Mesendoderm (in vitro differentiated cells): ENCODE measurements around the gene NBPF3.
A peak's percentile ranks its signal among the peaks of the same experiment; 100 is the strongest.
"Not testable (repeated sequence)": the region's sequence is repeated elsewhere in the genome, so short reads cannot be mapped to it uniquely, and the experiment has no call there.

ENCODE experiments used
- DNase-seq: peaks from one replicate; pipeline ENCODE4 v3.0.0; 2013
- H2AK5ac ChIP-seq: 2 replicates; pipeline ENCODE4 v1.6.1; 2013; ENCODE audit warnings: low read length, inconsistent platforms
- H2BK120ac ChIP-seq: 2 replicates; pipeline ENCODE4 v1.6.1; 2013; ENCODE audit warnings: low read depth, mild to moderate bottlenecking, low read length, moderate library complexity, mixed read lengths
- H2BK15ac ChIP-seq: replicated peaks from 2 replicates; pipeline ENCODE4 v1.6.1; 2013; ENCODE audit warnings: low read depth, mild to moderate bottlenecking, moderate library complexity
- H2BK5ac ChIP-seq: 2 replicates; pipeline ENCODE4 v1.6.1; 2013; ENCODE audit warnings: low read length, inconsistent platforms
- H3K18ac ChIP-seq: 2 replicates; pipeline ENCODE4 v1.6.1; 2013; ENCODE audit warnings: mild to moderate bottlenecking, low read length, mixed read lengths
- H3K23ac ChIP-seq: one replicate; pipeline ENCODE4 v1.6.1; 2013; ENCODE audit warnings: low read length
- H3K27ac ChIP-seq: 2 replicates; pipeline ENCODE4 v1.5.1; 2013; ENCODE audit warnings: low read depth, mild to moderate bottlenecking, inconsistent platforms, low read length, moderate library complexity
- H3K27me3 ChIP-seq: 2 replicates; pipeline ENCODE4 v1.6.1; 2013; ENCODE audit warnings: low read length, control low read depth, mild to moderate bottlenecking, inconsistent platforms; ENCODE audit not compliant: insufficient read depth, poor library complexity
- H3K36me3 ChIP-seq: 2 replicates; pipeline ENCODE4 v1.6.1; 2013; ENCODE audit warnings: low read length, inconsistent platforms; ENCODE audit not compliant: control insufficient read depth, insufficient read depth
- H3K4ac ChIP-seq: one replicate; pipeline ENCODE4 v1.6.1; 2013; ENCODE audit warnings: low read depth, mild to moderate bottlenecking, low read length, moderate library complexity
- H3K4me1 ChIP-seq: 2 replicates; pipeline ENCODE4 v1.6.1; 2013; ENCODE audit warnings: low read depth, low read length, inconsistent platforms; ENCODE audit not compliant: control insufficient read depth
- H3K4me2 ChIP-seq: 2 replicates; pipeline ENCODE4 v1.6.1; 2013; ENCODE audit warnings: low read length
- H3K4me3 ChIP-seq: 2 replicates; pipeline ENCODE4 v1.5.1; 2013; ENCODE audit warnings: mild to moderate bottlenecking, low read length
- H3K56ac ChIP-seq: one replicate; pipeline ENCODE4 v1.6.1; 2013; ENCODE audit warnings: low read length
- H3K79me1 ChIP-seq: 2 replicates; pipeline ENCODE4 v1.6.1; 2013; ENCODE audit warnings: low read length, inconsistent platforms
- H3K79me2 ChIP-seq: 2 replicates; pipeline ENCODE4 v1.6.1; 2013; ENCODE audit warnings: mild to moderate bottlenecking, low read length; ENCODE audit not compliant: control insufficient read depth, insufficient read depth
- H3K9ac ChIP-seq: 2 replicates; pipeline ENCODE4 v1.6.1; 2013; ENCODE audit warnings: low read length, inconsistent platforms
- H4K5ac ChIP-seq: one replicate; pipeline ENCODE4 v1.6.1; 2013; ENCODE audit warnings: low read length
- H4K8ac ChIP-seq: one replicate; pipeline ENCODE4 v1.6.1; 2013; ENCODE audit warnings: low read depth, mild to moderate bottlenecking, control low read depth, low read length, moderate library complexity
- WGBS: extraction: QIAGEN DNeasy Blood & Tissue Kit; methylation state at CpG from one replicate; pipeline ENCODE4 v1.1.7; 2013; ENCODE audit warnings: low lambda C conversion rate, missing lambda C conversion rate; ENCODE audit not compliant: insufficient coverage; ENCODE audit errors: extremely low coverage; 5-methylcytosine and 5-hydroxymethylcytosine counted together

The NBPF3 gene

GRCh38 chr1:21519486-21520070 lies 79.6 kb downstream of the NBPF3 start:
- not testable (repeated sequence) for H3K4me3 ChIP-seq, H3K36me3 ChIP-seq, H3K27ac ChIP-seq, H3K4ac ChIP-seq, H3K9ac ChIP-seq, H3K4me2 ChIP-seq, H3K27me3 ChIP-seq, H2BK5ac ChIP-seq, H3K4me1 ChIP-seq, H3K79me2 ChIP-seq, H2BK120ac ChIP-seq, H4K5ac ChIP-seq, H3K18ac ChIP-seq, H2BK15ac ChIP-seq, H3K23ac ChIP-seq, DNase-seq, H2AK5ac ChIP-seq, H4K8ac ChIP-seq, H3K56ac ChIP-seq
- WGBS = no CpG with 5 or more reads among the region's 11 CpGs
- peaks cover 20% of the 10 kb centered on the region for H3K79me1 ChIP-seq

DNA sequence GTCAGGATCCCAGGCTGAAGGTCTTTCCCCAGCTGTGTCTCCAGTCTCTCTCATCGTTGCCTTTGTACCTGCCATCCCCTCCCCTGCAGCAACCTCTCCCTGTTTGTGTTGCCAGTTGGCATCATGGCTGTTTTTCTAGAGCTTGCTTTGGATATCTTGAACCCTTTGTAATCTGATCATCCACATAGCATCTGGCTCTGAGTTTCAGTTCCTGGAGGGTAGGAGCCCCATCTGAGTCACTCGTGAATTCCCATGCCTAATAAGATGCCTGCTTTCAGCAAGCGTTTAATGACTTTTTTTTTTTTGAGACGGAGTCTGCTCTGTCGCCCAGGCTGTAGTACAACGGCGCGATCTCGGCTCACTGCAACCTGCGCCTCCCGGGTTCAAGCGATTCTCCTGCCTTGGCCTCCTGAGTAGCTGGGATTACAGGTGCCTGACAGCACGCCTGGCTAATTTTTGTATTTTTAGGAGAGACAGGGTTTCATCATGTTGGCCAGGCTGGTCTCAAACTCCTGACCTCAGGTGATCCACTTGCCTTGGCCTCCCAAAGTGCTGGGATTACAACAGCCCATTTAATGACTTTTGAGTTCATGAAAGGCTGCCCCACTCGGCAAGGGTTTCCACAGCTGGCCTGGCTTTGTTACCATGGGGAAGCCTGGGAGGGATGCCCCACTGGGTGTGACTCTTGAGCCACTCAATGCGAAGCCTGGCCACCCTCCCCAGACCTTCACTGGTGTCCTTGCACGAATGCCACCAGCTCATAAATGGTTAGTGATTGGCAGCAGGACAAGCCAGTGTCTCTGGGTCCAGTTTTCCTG lies 81.2 kb downstream of the NBPF3 start:
- Histone ChIP-seq H3K79me2 (peaks cover 4% of the 10 kb centered on the region), H3K9ac (no peak overlapping the region), H3K18ac (no peak overlapping the region), H3K27ac (no peak overlapping the region), H4K5ac (no peak overlapping the region), H2BK15ac (no peak overlapping the region), H3K27me3 (no peaks in the 10 kb centered on the region), H2AK5ac (no peak overlapping the region), H3K79me1 (peaks cover 21% of the 10 kb centered on the region), H2BK120ac (no peak overlapping the region), H3K4ac (no peak overlapping the region), H3K23ac (no peak overlapping the region), H3K4me2 (no peak overlapping the region), H2BK5ac (no peak overlapping the region), H3K4me3 (no peak overlapping the region), H3K4me1 (no peaks in the 10 kb centered on the region), H3K36me3 (no peaks in the 10 kb centered on the region), H3K56ac (no peak overlapping the region), H4K8ac (no peak overlapping the region)
- DNase-seq = no peak
- WGBS = no CpG with 5 or more reads among the region's 16 CpGs

DNA sequence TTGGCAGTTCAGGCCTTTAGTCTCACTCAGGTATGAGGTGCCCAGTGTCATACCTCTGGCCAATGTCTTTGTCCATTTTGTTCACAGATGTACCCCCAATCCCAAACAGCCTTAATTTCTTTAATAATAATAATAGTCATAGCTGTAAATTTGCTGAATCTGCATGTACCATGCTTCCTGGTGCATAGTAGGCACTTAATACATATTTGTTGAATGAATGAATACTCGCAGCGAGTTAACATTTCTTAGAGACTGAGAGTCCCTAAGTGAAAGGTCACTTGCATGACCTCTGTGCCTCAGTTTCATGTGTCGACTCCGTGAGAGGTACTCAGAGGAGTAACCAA lies 81.8 kb downstream of the NBPF3 start:
- H3K27me3 ChIP-seq = no peaks in the 10 kb centered on the region
- H3K4ac ChIP-seq = no peak overlapping the region
- H2BK15ac ChIP-seq = no peak overlapping the region
- H3K18ac ChIP-seq = no peak overlapping the region
- peaks cover 4% of the 10 kb centered on the region for H3K79me2 ChIP-seq
- no peaks in the 10 kb centered on the region for H3K36me3 ChIP-seq
- no peak overlapping the region for H2BK5ac ChIP-seq
- H3K4me1 ChIP-seq = no peaks in the 10 kb centered on the region
- H2AK5ac ChIP-seq = no peak overlapping the region
- no peak overlapping the region for H3K56ac ChIP-seq
- no peak for DNase-seq
- H2BK120ac ChIP-seq = no peak overlapping the region
- H3K79me1 ChIP-seq = peaks cover 18% of the 10 kb centered on the region
- H3K4me2 ChIP-seq = no peak overlapping the region
- no peak overlapping the region for H4K5ac ChIP-seq
- no peak overlapping the region for H4K8ac ChIP-seq
- no peak overlapping the region for H3K4me3 ChIP-seq
- H3K27ac ChIP-seq = no peak overlapping the region
- no peak overlapping the region for H3K9ac ChIP-seq
- no peak overlapping the region for H3K23ac ChIP-seq
- no CpG with 5 or more reads among the region's 4 CpGs for WGBS

GRCh38 chr1:21522525-21523038 lies 82.6 kb downstream of the NBPF3 start:
- Histone ChIP-seq H3K4ac (no peak overlapping the region), H4K8ac (no peak overlapping the region), H2BK15ac (no peak overlapping the region), H2AK5ac (no peak overlapping the region), H3K27ac (no peak overlapping the region), H3K79me1 (peaks cover 12% of the 10 kb centered on the region), H3K4me3 (no peak overlapping the region), H3K79me2 (peaks cover 3% of the 10 kb centered on the region), H3K56ac (no peak overlapping the region), H2BK120ac (no peak overlapping the region), H3K23ac (no peak overlapping the region), H3K27me3 (no peaks in the 10 kb centered on the region), H4K5ac (no peak overlapping the region), H2BK5ac (no peak overlapping the region), H3K9ac (no peak overlapping the region), H3K18ac (no peak overlapping the region), H3K4me1 (no peaks in the 10 kb centered on the region), H3K4me2 (no peak overlapping the region), H3K36me3 (no peaks in the 10 kb centered on the region)
- WGBS = no CpG with 5 or more reads among the region's 11 CpGs
- DNase-seq = no peak

GRCh38 chr1:21523297-21523813 lies 83.4 kb downstream of the NBPF3 start:
- Histone ChIP-seq H3K23ac (no peak overlapping the region), H3K4me2 (no peak overlapping the region), H2AK5ac (no peak overlapping the region), H3K79me1 (peaks cover 10% of the 10 kb centered on the region), H3K4ac (no peak overlapping the region), H2BK5ac (no peak overlapping the region), H3K79me2 (peaks cover 2% of the 10 kb centered on the region), H3K18ac (no peak overlapping the region), H3K27me3 (no peaks in the 10 kb centered on the region), H4K5ac (no peak overlapping the region), H3K36me3 (no peaks in the 10 kb centered on the region), H3K56ac (peak overlapping the region; percentile 5), H4K8ac (no peak overlapping the region), H2BK120ac (no peak overlapping the region), H3K4me3 (no peak overlapping the region), H3K27ac (no peak overlapping the region), H3K9ac (no peak overlapping the region), H3K4me1 (no peaks in the 10 kb centered on the region), H2BK15ac (no peak overlapping the region)
- DNase-seq = no peak
- no CpG with 5 or more reads among the region's 7 CpGs for WGBS
